ENCODE results near the gene ACCS.

Gene ACCS

DNA sequence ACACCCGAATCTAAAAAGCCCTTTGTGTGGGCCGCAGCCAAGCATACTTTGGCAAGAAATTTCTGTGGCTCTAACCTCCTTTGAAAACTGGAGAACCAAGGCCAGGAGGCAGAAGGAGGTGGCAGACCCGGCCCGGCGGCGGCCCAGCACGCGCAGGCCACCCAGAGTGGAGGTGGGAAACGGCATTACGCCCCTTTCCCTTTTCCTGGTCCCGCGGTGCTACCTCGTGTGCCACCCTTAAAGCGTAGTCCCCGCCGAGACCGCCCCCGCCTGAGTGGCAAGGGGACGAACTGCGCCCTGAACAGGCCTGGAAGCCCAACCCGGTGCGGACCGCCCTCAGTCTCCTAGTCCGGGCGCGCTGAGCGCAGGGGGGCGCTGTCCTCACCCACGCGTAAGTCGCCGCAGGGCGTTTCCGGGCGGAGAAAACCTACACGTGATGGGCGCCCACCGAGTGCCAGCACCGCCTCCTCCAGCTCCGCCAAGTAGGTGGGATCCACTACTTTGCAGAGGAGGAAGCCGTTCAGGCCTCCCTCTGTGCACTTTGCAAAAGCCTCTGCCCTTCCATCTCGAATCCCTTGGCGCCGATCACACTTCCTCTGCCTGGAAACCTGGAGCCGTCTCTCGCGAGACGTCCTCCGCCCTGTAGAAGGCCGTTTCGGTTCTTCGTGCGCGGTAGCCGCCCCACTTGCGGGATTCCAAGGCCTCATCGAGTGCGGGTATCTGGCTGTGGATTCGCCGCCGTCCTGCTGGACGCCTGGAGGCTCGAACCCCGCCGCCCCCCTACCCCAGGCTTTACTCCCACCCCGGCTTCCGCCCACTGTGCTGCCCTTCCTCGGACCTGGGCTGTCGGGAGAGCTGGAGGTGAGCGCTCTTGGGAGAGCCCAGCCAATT, at the start of gene ACCS:
Gene ACCS, plus strand, starts transcription at position 430 of the 891 bp plus-strand sequence. CDS start 1,358 bp downstream, outside the sequence.
- peak; percentile 88 for DNase-seq (ENCODE audit: low spot score)

GRCh38 chr11:44016546-44017442, 49.3 kb upstream of the ACCS start:
- DNase-seq (ENCODE audit: low spot score) = no peak

- no peak for DNase-seq (ENCODE audit: low spot score)
Measured at GRCh38 chr11:44017443-44018126, 48.5 kb upstream of the ACCS start.

- DNase-seq (ENCODE audit: low spot score) = no peak
Measured at GRCh38 chr11:44018127-44018521, 47.9 kb upstream of the ACCS start.

DNA sequence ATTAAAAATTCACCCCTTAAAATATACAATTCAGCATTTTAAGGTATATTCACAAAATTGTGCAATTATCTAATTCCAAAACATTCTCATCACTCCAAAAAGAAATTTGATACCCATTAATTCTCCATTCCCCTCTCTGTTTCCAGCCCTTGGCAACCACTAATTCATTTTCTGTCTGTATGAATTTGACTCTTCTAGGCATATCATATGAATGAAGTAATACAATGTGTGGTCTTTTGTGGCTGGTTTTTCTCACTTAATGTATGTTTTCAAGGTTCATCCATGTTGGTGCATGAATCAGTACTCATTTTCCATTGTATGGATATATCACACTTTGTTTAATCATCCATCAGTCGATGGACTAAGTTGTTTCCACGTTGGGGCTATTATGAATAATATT, 47.2 kb upstream of the ACCS start:
- no peak for DNase-seq (ENCODE audit: low spot score)

GRCh38 chr11:44024977-44025376, 41.1 kb upstream of the ACCS start:
- no peak for DNase-seq (ENCODE audit: low spot score)

DNA sequence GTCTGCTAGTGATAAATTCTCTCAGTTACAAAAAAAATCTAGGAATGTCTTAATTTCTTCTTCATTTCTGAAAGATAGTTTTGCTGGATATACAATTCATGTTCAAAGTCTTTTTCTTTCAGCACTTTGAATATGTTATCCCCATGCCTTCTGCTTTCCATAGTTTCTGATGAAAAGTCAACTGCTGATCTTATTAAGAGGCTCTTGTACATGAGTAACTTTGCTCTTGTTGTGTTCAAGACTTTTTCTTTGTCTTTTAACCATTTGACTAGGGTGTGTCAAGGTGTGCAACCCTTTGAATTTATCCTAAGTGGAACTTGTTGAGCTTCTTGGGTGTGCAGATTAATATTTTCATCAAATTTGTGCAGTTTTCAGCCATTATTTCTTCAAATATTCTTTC, 40.3 kb upstream of the ACCS start:
- DNase-seq (ENCODE audit: low spot score) = no peak

DNA sequence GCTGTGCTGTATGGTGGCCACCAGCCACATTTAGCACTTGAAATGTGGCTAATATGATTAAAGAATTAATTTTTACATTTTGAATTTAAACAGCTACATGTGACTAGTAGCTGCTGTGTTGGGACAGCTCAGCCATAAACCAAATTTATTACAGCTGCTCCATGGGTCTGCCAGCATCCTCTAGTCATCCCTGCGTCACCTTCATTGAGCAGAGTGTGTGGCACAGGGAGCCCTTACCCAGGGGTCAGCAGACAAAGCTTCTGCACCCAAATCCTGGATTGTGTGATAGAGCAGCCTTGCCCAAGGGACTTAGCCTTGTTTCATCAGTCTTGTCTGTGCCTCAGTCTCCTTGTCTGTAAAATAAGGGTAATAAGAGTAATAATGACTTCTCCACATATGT, 37.7 kb upstream of the ACCS start:
- DNase-seq (ENCODE audit: low spot score) = no peak

- DNase-seq (ENCODE audit: low spot score) = no peak
Measured at GRCh38 chr11:44028816-44029506, 37.1 kb upstream of the ACCS start.

DNA sequence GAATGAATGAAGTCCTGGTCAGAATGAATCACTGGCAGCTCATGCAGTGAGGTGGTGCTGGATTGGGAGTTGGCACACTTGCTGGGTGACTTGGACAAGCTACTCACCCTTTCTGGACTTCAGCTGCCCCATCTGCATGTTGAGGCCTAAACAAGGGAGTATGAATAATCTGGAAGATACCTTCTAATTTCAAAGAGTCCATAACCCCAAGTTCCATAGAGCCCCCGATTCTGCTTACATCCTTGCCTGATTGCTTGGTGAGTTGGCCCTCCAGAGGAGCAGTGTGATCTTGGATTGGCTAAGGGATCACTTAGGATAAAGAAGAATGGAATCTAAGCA, 36.6 kb upstream of the ACCS start:
- DNase-seq (ENCODE audit: low spot score) = no peak

DNA sequence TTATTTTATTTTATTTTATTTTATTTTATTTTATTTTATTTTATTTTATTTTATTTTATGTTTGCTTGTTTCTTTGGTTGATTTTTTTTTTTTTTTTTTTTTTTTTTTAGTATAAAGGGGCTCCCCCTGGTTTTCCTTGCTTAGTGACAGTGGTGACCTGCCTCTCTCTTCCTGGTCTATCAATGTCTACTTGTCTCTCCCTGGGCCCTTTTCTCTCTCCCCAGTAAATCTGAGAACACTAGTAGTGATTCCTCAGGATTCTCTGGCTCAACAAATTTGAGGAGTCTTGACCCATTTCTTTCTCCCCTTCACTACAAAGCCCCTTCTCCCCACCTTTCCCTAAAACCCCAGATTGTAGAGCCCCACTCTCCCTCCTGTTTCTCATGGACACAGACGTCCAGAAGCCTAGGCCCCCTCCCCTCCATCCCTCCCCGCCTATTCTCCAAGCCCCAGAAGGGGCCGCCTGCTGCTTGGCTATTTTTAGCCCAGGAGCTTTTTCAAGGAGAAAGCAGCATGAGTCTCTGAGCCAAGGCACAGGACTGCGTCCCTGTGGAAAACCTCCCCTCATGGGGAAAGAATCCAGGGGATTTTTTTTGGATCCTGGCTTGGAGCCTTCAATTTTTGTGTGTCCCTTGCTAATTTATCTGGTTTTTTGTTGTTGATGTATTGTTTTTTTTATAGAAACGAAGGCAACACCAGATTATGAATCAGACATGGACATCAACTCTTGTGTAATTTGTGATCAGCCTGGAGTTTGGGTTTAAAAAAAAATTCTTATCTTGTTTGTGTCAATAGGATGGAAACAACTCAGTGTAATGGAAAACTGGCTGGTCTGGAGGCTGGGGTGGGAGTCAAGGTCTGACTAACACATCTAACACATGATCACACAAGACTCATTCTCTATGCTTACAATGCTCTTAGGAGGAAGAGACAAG, 35.8 kb upstream of the ACCS start:
- DNase-seq (ENCODE audit: low spot score) = no peak

- no peak for DNase-seq (ENCODE audit: low spot score)
Measured at GRCh38 chr11:44030996-44031395, 35.1 kb upstream of the ACCS start.

- DNase-seq (ENCODE audit: low spot score) = no peak
Measured at GRCh38 chr11:44031549-44031948, 34.5 kb upstream of the ACCS start.

DNA sequence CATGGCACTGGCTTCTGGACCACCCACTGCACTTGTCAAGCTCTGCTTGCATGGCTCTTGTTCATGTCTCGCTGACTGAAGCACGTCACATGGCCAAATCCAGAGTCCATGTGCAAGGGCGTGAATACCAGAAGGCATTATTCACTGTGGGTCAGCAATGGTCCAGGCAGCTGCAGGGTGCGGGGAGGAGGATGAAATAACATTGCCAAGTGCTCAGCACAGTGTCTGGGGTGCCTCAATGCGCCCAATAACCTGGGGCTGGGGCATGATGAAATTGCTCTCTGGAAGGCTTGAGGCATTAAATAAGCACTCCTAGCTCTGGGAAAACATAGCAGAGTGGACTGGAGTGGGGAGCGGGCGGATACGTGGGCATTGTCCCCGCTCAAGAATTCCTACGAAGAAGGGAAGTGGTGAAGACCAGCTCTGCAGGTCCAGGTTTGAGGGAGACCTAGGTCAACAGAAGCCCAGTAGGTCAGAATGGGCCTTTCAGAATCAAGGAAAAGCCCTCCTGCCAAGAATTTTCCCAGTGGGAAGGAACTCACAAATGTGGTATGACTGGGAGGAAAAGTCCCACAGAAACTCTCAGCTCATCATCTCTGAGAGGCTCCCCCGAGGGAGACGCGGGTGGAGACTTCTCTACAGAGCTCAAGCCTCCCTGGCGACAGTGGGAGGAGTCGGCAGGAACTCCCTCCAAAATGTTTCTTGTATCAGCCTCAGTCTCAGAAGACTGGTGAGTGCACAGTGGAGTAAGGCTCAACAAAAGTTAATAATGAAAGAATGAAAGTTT, 33.6 kb upstream of the ACCS start:
- no peak for DNase-seq (ENCODE audit: low spot score)

- DNase-seq (ENCODE audit: low spot score) = no peak
Measured at GRCh38 chr11:44033411-44033850, 32.6 kb upstream of the ACCS start.

DNA sequence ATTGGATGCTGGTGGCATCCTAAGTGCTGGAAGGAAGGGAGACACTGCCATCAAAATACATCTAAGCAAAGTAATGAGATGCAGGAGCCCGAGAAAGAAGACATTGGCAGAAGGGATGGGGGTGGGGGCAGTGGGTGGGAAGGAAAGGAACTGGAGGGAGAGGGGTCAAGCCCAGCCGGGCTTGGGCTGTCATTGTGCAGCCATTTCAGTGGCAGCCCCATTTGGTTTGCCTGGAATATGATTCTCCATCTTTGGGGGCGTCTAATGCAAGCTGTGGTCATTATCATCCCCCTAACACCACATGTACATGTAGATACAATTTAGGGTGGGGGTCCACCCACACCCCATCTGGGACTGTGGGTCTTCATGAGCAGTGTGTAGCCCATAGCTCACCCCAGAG, 32.2 kb upstream of the ACCS start:
- no peak for DNase-seq (ENCODE audit: low spot score)

GRCh38 chr11:44034639-44035038, 31.4 kb upstream of the ACCS start:
- DNase-seq (ENCODE audit: low spot score) = no peak

GRCh38 chr11:44036811-44037657, 29.0 kb upstream of the ACCS start:
- DNase-seq (ENCODE audit: low spot score) = peak; percentile 9

- no peak for DNase-seq (ENCODE audit: low spot score)
Measured at GRCh38 chr11:44037658-44037998, 28.4 kb upstream of the ACCS start.

Measured in CD4-positive, alpha-beta T cell treated with Interleukin-15 for 4 hours (primary cell).